DND-41 (cell line): ENCODE measurements around the gene ZFP28.

Experiments used
- ATAC-seq: fragments of 200-7000 bp; cut with Tn5 transposase; 3 replicates; pipeline ENCODE4 v1.9.1; 2021; ENCODE audit warnings: low read depth; ENCODE audit not compliant: insufficient read depth
- DNase-seq: peaks from one replicate; pipeline ENCODE4 v3.0.0-alpha.2; 2020
- H2AFZ ChIP-seq: 2 replicates; pipeline ENCODE4 v1.6.0; 2012; ENCODE audit warnings: low read depth, low read length
- H3K27ac ChIP-seq: 2 replicates; pipeline ENCODE4 v1.5.1; 2012; ENCODE audit warnings: low read length, inconsistent platforms
- H3K27me3 ChIP-seq: fragments of 200-600 bp; sonication (generic); 2 replicates; pipeline ENCODE4 v1.6.0; 2012; ENCODE audit warnings: low read length, mild to moderate bottlenecking, inconsistent platforms; ENCODE audit not compliant: insufficient read depth, poor library complexity
- H3K36me3 ChIP-seq: 2 replicates; pipeline ENCODE4 v1.5.1; 2012; ENCODE audit warnings: low read length, inconsistent platforms; ENCODE audit not compliant: insufficient read depth
- H3K4me1 ChIP-seq: 2 replicates; pipeline ENCODE4 v1.5.1; 2012; ENCODE audit warnings: mild to moderate bottlenecking, low read length; ENCODE audit not compliant: insufficient read depth
- H3K4me2 ChIP-seq: 2 replicates; pipeline ENCODE4 v1.6.0; 2012; ENCODE audit warnings: mild to moderate bottlenecking, moderate library complexity, low read length, inconsistent platforms; ENCODE audit not compliant: insufficient read depth
- H3K4me3 ChIP-seq, 2 experiments: fragments of 200-600 bp in 1 of 2; shearing (Covaris generic) in 1 of 2; 2 replicates each; pipeline ENCODE4 v1.5.1; 2012 to 2016; ENCODE audit warnings: inconsistent platforms in 2 of 2, low read length in 2 of 2, mild to moderate bottlenecking in 2 of 2, low read depth in 1 of 2, moderate library complexity in 1 of 2
- H3K79me2 ChIP-seq: 2 replicates; pipeline ENCODE4 v1.6.0; 2012; ENCODE audit warnings: low read length, inconsistent platforms; ENCODE audit not compliant: insufficient read depth
- H3K9ac ChIP-seq: 2 replicates; pipeline ENCODE4 v1.6.0; 2012; ENCODE audit warnings: low read depth, mild to moderate bottlenecking, inconsistent platforms, low read length, moderate library complexity
- H3K9me3 ChIP-seq: 2 replicates; pipeline ENCODE4 v1.5.1; 2012; ENCODE audit warnings: low read length, moderate library complexity, mild to moderate bottlenecking, inconsistent platforms; ENCODE audit not compliant: insufficient read depth, severe bottlenecking
- H4K20me1 ChIP-seq: 2 replicates; pipeline ENCODE4 v1.6.0; 2012; ENCODE audit warnings: low read length; ENCODE audit not compliant: insufficient read depth
- CTCF ChIP-seq: IDR thresholded peaks from 2 replicates; pipeline ENCODE4 v1.5.1; 2012; ENCODE audit warnings: borderline replicate concordance, low read length, moderate library complexity, mild to moderate bottlenecking; ENCODE audit not compliant: poor library complexity, severe bottlenecking; ENCODE audit errors: extremely low read depth
- EZH2 ChIP-seq: IDR thresholded peaks from 3 replicates; pipeline ENCODE4 v1.6.1; 2012; ENCODE audit warnings: borderline replicate concordance, low read depth, mild to moderate bottlenecking, moderate library complexity, low read length, inconsistent platforms; ENCODE audit not compliant: severe bottlenecking

The ZFP28 gene

DNA sequence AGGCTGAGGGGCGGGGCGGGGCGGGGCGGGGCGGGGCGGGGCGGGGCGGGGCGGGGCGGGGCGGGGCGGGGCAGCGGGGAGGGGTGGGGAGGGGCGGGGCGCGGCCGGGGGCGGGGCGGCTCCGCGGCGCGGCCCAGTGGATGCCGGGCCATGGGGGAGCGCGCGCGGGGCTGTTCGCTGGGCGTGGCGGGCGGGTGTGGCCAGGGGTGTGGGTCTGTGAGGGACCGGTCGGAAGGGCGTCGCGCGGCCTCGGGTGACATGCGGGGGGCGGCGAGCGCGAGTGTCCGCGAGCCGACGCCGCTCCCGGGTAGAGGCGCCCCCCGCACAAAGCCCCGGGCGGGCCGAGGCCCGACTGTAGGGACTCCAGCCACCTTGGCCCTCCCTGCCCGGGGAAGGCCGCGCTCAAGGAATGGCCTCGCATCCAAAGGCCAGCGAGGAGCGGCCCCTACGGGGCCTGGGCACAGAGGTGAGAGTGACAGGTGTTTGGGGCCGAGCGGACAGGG, at the start of gene ZFP28:
ZFP28 (plus strand) TSS at position 188 of the 503 bp plus-strand sequence; CDS start at position 259, 71 bp downstream.
- H3K4me3 ChIP-seq: peak within 1 kb of the TSS; percentile 79 to 94; a peak in 3 of 4 replicates
- peak within 1 kb of the TSS; percentile 78 for H3K4me2 ChIP-seq
- peak within 1 kb of the TSS; percentile 94 for H3K27ac ChIP-seq
- peaks cover 49% of the 10 kb centered on the region for H3K9me3 ChIP-seq
- DNase-seq (peak; percentile 88), ATAC-seq (peak; percentile 77)
- H3K9ac ChIP-seq: peak within 1 kb of the TSS; percentile 75
- no peak for TF ChIP-seq EZH2
- no peak for TF ChIP-seq CTCF
- peaks cover 36% of the 10 kb centered on the region for H3K4me1 ChIP-seq
- no peaks in the 10 kb centered on the region for H4K20me1 ChIP-seq
- peaks cover 46% of the 10 kb centered on the region for H3K36me3 ChIP-seq
- peak within 1 kb of the TSS; percentile 90 for H2AFZ ChIP-seq
- H3K27me3 ChIP-seq: no peaks in the 10 kb centered on the region
- peaks cover 23% of the 10 kb centered on the region for H3K79me2 ChIP-seq

DNA sequence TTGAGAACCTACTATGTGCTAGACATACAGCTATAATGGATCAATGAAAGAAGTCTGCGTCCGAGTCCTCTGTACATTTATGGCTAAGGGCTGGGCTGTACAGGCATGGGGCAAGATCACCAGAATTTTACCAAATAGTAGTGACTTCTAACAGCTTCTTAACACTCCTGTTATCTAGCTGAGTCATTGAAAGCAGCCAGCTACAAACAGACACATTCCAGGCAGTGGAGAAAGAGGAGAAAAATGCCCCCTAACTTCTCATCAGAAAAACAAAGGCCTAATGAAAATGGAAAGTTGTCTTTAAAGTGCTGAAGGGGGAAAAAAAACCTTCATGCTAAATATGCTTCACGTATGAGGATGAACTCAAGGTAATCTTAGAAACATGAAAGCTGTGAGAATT, 47.3 kb upstream of the ZFP28 start:
- Histone ChIP-seq H3K79me2 (no peaks in the 10 kb centered on the region), H3K27me3 (no peaks in the 10 kb centered on the region), H3K4me1 (no peaks in the 10 kb centered on the region), H4K20me1 (no peaks in the 10 kb centered on the region), H3K27ac (no peak overlapping the region), H3K36me3 (no peaks in the 10 kb centered on the region), H3K9ac (no peak overlapping the region), H2AFZ (no peak overlapping the region), H3K4me3 (no peak overlapping the region), H3K9me3 (no peaks in the 10 kb centered on the region), H3K4me2 (no peak overlapping the region)
- TF ChIP-seq EZH2: no peak
- TF ChIP-seq CTCF: no peak
- no peak for ATAC-seq
- DNase-seq: no peak

DNA sequence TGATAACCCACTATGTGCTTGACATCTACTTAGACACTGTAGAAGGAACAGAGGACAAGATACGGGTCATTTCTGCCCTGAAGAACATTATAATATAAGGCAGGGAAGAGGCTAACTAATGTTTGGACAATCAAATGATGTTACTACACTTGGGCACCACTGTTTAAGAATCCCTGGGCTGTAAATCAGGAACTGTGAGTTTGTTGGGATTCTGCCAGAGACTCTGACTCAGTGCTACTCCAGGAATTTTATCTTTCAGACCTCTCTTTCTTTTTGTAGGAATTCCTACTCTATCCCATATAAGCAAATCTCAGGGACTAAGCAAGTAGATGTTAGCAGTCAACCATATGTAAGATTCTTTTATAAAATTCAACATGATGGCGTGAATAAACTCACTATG, 34.2 kb upstream of the ZFP28 start:
- Histone ChIP-seq H3K4me3 (no peak overlapping the region), H3K27me3 (no peaks in the 10 kb centered on the region), H4K20me1 (no peaks in the 10 kb centered on the region), H3K9me3 (no peaks in the 10 kb centered on the region), H3K79me2 (no peaks in the 10 kb centered on the region), H3K36me3 (no peaks in the 10 kb centered on the region), H3K27ac (no peak overlapping the region), H3K4me1 (peaks cover 13% of the 10 kb centered on the region), H3K4me2 (no peak overlapping the region), H3K9ac (no peak overlapping the region), H2AFZ (no peak overlapping the region)
- DNase-seq (no peak), ATAC-seq (no peak)
- TF ChIP-seq CTCF (no peak), EZH2 (no peak)
